ENCODE measurements around the gene PLEKHA8. TPM values are rescaled to one million over a fixed set of nuclear protein-coding genes. Genes with fewer than 3 reads are reported as not detected.
"Not testable (repeated sequence)": the region's sequence is repeated elsewhere in the genome, so short reads cannot be mapped to it uniquely, and the experiment has no call there.

PLEKHA8 gene
- total RNA-seq, 8 experiments from 2014 or later: 7.7 to 35.3 (median 24.7) TPM

DNA sequence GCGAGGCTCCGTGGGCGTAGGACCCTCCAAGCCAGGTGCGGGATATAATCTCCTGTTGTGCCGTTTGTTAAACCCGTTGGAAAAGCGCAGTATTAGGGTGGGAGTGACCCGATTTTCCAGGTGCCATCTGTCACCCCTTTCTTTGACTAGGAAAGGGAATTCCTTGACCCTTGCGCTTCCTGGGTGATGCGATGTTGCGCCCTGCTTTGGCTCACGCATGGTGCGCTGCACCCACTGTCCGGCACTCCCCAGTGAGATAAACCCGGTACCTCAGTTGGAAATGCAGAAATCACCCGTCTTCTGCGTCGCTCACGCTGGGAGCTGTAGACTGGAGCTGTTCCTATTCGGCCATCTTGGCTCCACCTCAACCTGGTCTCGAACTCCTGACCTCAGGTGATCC is 70.4 kb downstream of the PLEKHA8 start:
- H3K4me1 ChIP-seq (replicated peaks in 1 of 2); ATAC-seq (replicated peaks in 6 of 8); in situ Hi-C loops (cut with MboI; ENCODE audit: low pct_unique_long_range_greater_than_20kb in 2 of 9, low sequenced_read_pairs in 9 of 9, unreplicated experiment in 9 of 9); H3K27ac ChIP-seq; H3K4me3 ChIP-seq: not testable (repeated sequence)
- WGBS, 10 experiments: 91 to 100% (median 100%) methylated on average over 1 to 9 of the region's 21 CpGs; no CpG with 5 or more reads in 7 of the 10 experiments

DNA sequence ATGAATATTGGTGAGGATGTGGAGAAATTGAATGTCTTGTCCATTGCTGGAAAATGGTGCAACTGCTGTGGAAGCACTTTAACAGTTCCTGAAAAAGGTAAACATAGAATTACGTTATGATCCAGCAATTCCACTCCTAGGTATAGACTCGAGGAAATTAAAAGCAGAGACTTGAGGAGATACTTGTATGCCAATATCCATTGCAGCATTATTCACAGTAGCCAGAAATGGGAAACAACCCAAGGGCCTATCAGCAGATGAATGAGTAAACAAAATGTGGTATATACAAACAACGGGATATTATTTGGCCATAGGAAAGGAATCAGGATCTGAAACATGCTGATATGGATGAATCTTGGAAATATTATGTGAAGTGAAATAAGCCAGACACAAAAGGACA is 74.1 kb downstream of the PLEKHA8 start:
- H3K27ac ChIP-seq: no peak overlapping the region
- H3K4me1 ChIP-seq (replicated peaks in 1 of 2): no peaks in the 10 kb centered on the region
- 61 to 100% (median 88%) methylated on average over 1 to 3 of the region's 3 CpGs for WGBS, 10 experiments
- no peak overlapping the region for H3K4me3 ChIP-seq
- in situ Hi-C loops (cut with MboI; ENCODE audit: low pct_unique_long_range_greater_than_20kb in 2 of 9, low sequenced_read_pairs in 9 of 9, unreplicated experiment in 9 of 9): no loop called here
- no peak for ATAC-seq (replicated peaks in 6 of 8)

- 71 to 100% (median 89%) methylated on average over 1 of the region's 1 CpG; no CpG with 5 or more reads in 2 of the 10 experiments for WGBS, 10 experiments
- in situ Hi-C loops (cut with MboI; ENCODE audit: low pct_unique_long_range_greater_than_20kb in 2 of 9, low sequenced_read_pairs in 9 of 9, unreplicated experiment in 9 of 9): no loop called here
- Histone ChIP-seq H3K4me3 (no peak overlapping the region), H3K4me1 (replicated peaks in 1 of 2) (no peaks in the 10 kb centered on the region), H3K27ac (no peak overlapping the region)
- ATAC-seq (replicated peaks in 6 of 8): no peak
These were observed 75.9 kb downstream of the PLEKHA8 start for GRCh38 chr7:30104157-30104556.

GRCh38 chr7:30112103-30112713 is 84.0 kb downstream of the PLEKHA8 start:
- no peak overlapping the region for H3K27ac ChIP-seq
- no peak for ATAC-seq (replicated peaks in 6 of 8)
- no peaks in the 10 kb centered on the region for H3K4me1 ChIP-seq (replicated peaks in 1 of 2)
- WGBS, 10 experiments: 70 to 96% (median 89%) methylated on average over 3 to 5 of the region's 5 CpGs
- no peak overlapping the region for H3K4me3 ChIP-seq
- in situ Hi-C loops (cut with MboI; ENCODE audit: low pct_unique_long_range_greater_than_20kb in 2 of 9, low sequenced_read_pairs in 9 of 9, unreplicated experiment in 9 of 9): no loop called here

- H3K4me1 ChIP-seq (replicated peaks in 1 of 2): no peaks in the 10 kb centered on the region
- H3K4me3 ChIP-seq: no peak overlapping the region
- no peak for ATAC-seq (replicated peaks in 6 of 8)
- H3K27ac ChIP-seq: no peak overlapping the region
- in situ Hi-C loops (cut with MboI; ENCODE audit: low pct_unique_long_range_greater_than_20kb in 2 of 9, low sequenced_read_pairs in 9 of 9, unreplicated experiment in 9 of 9): no loop called here
These were observed 84.9 kb downstream of the PLEKHA8 start for GRCh38 chr7:30113144-30113543.

GRCh38 chr7:30114536-30115238 is 86.5 kb downstream of the PLEKHA8 start:
- in situ Hi-C loops (cut with MboI; ENCODE audit: low pct_unique_long_range_greater_than_20kb in 2 of 9, low sequenced_read_pairs in 9 of 9, unreplicated experiment in 9 of 9): no loop called here
- no peak for ATAC-seq (replicated peaks in 6 of 8)
- WGBS, 10 experiments: 0 to 89% (median 49%) methylated on average over 1 to 3 of the region's 3 CpGs; no CpG with 5 or more reads in 2 of the 10 experiments
- no peak overlapping the region for H3K4me3 ChIP-seq
- H3K27ac ChIP-seq: no peak overlapping the region
- no peaks in the 10 kb centered on the region for H3K4me1 ChIP-seq (replicated peaks in 1 of 2)

DNA sequence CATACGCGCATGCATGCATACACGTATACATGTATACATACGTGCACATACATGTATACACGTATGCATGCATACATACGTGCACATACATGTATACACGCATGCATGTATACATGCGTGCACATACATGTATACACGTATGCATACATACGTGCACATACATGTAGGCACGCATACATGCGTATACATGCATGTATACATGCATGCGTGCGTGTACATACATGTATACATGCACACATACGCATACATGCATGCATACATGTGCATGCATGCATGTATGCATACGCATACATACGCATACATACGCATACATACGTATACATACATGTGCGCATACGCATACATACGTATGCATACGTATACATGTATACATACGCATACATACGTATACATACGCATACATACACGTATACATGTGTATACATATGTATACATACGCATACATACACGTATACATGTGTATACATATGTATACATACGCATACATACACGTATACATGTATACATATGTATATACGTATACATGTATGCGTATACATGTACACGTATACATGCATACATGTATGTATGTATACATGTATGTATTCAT is 87.6 kb downstream of the PLEKHA8 start:
- no peak overlapping the region for H3K27ac ChIP-seq
- in situ Hi-C loops (cut with MboI; ENCODE audit: low pct_unique_long_range_greater_than_20kb in 2 of 9, low sequenced_read_pairs in 9 of 9, unreplicated experiment in 9 of 9): no loop called here
- no peaks in the 10 kb centered on the region for H3K4me1 ChIP-seq (replicated peaks in 1 of 2)
- WGBS, 10 experiments: 78 to 98% (median 90%) methylated on average over 4 to 29 of the region's 34 CpGs; no CpG with 5 or more reads in 1 of the 10 experiments
- H3K4me3 ChIP-seq: no peak overlapping the region
- ATAC-seq (replicated peaks in 6 of 8): peak in 1 of 8 experiments; percentile 20

DNA sequence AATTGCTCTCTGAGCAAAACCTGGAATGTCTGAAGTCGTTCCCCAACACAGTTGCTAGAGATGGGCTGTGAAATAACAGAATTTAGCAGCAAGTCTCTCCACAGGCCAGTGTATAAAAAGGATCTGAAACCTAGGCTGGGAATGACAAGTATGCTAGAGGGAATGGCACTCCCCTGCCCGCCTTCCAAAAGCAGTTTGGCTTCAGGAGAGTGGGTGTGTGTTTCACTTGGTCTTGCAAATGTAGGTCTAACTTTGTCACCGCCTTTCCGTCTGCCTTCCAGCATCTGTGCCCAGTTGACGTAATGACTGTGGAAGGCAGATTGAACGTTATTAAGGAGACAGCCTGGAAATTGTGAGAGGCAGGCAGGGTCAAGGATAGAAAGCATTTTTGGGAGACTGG is 88.6 kb downstream of the PLEKHA8 start:
- H3K27ac ChIP-seq: no peak overlapping the region
- in situ Hi-C loops (cut with MboI; ENCODE audit: low pct_unique_long_range_greater_than_20kb in 2 of 9, low sequenced_read_pairs in 9 of 9, unreplicated experiment in 9 of 9): no loop called here
- WGBS, 10 experiments: 3 to 81% (median 60%) methylated on average over 1 to 6 of the region's 6 CpGs; no CpG with 5 or more reads in 3 of the 10 experiments
- no peaks in the 10 kb centered on the region for H3K4me1 ChIP-seq (replicated peaks in 1 of 2)
- peak in 3 of 8 experiments; percentile 97 to 98 (median 98) for ATAC-seq (replicated peaks in 6 of 8)
- H3K4me3 ChIP-seq: no peak overlapping the region

- no peaks in the 10 kb centered on the region for H3K4me1 ChIP-seq (replicated peaks in 1 of 2)
- ATAC-seq (replicated peaks in 6 of 8): peak in 1 of 8 experiments; percentile 9
- in situ Hi-C loops (cut with MboI; ENCODE audit: low pct_unique_long_range_greater_than_20kb in 2 of 9, low sequenced_read_pairs in 9 of 9, unreplicated experiment in 9 of 9): no loop called here
- H3K27ac ChIP-seq: no peak overlapping the region
- 17 to 100% (median 94%) methylated on average over 1 to 3 of the region's 4 CpGs for WGBS, 10 experiments
- H3K4me3 ChIP-seq: no peak overlapping the region
These were observed 89.7 kb downstream of the PLEKHA8 start for GRCh38 chr7:30117896-30118295.

DNA sequence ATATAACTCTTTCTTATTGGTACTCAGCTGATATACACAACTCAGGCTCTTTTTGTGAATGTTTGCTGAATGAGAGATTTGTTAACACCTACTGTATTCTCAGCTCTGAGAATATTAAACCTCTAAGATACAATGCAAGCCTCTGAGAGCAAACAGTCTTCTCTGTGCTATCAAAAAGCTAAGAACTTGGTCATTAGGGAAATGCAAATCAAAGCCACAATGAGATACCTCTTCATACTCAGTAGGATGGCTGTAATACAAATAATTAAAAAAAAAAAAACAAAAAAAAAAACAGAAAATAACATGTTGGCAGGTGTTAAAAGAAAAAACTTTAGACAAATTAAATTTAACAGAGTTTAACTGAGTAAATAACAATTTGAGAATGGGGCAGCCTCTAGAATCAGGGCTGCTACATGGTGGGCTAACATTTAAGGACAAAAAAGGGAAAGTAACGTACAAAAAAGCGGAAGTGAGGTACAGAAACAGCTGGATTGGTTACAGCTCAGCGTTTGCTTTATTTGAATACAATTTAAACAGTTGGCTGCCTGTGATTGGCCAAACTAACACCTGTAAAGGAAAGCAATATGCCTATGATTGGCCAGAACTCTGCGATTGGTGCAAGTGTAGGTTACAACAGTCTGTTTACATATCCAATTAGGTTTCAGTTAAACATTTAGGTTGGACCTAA is 91.8 kb downstream of the PLEKHA8 start:
- Histone ChIP-seq H3K4me1 (replicated peaks in 1 of 2) (peaks cover 0 to 1% of the 10 kb centered on the region in 2 donors), H3K27ac (no peak overlapping the region), H3K4me3 (no peak overlapping the region)
- in situ Hi-C loops (cut with MboI; ENCODE audit: low pct_unique_long_range_greater_than_20kb in 2 of 9, low sequenced_read_pairs in 9 of 9, unreplicated experiment in 9 of 9): no loop called here
- ATAC-seq (replicated peaks in 6 of 8): no peak
- 88 to 97% (median 92%) methylated on average over 2 to 4 of the region's 4 CpGs; no CpG with 5 or more reads in 1 of the 10 experiments for WGBS, 10 experiments

DNA sequence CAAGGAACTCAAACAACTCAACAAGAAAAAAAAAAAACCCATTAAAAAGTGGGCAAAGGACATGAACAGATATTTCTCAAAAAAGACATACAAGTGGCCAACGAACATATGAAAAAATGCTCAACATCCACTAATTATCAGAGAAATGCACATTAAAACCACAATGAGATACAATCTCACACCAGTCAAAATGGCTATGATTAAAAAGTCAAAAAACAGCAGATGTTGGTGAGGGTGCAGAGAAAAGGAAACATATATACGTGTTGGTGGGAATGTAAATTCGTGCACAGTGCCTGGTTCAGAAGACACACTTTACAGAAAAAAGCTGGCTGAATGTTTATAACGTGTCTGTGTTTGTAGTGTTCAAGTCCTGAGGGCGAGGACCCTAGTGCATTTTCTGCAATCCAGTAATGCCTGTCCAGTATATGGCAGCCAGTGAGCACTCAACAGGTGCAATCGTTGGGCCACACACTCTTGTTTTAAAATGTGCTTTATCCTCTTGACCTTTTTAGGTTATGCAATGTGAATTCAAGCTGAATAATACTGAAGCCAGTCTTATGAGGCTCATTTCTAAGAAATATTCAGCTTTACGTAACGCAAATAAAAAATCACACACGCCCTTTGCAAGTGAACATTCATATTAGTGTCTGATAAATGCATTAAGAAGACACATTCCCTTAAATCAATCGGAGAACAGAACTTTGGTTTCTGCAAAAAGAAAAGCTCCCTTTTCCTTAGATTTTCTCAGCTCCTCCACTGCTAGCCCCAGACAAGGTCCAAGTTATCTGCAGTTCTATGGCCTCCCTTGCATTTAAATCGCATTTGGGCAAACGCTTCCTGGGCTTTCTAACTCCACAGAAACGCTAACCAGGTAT is 105.8 kb downstream of the PLEKHA8 start:
- peak overlapping the region; percentile 58 to 78 (median 72) for H3K4me3 ChIP-seq
- in situ Hi-C loops (cut with MboI; ENCODE audit: low pct_unique_long_range_greater_than_20kb in 2 of 9, low sequenced_read_pairs in 9 of 9, unreplicated experiment in 9 of 9): no loop called here
- H3K27ac ChIP-seq: no peak overlapping the region
- H3K4me1 ChIP-seq (replicated peaks in 1 of 2): peaks cover 2 to 3% of the 10 kb centered on the region in 2 donors
- WGBS, 10 experiments: 23 to 75% (median 40%) methylated on average over 4 to 12 of the region's 13 CpGs
- no peak for ATAC-seq (replicated peaks in 6 of 8)

GRCh38 chr7:30134611-30135300 is 106.5 kb downstream of the PLEKHA8 start, which contains the start of gene MTURN:
MTURN (plus strand) TSS chr7:30134986; CDS start chr7:30135137, 151 bp downstream.
- Histone ChIP-seq H3K4me1 (replicated peaks in 1 of 2) (peaks cover 3 to 4% of the 10 kb centered on the region in 2 donors), H3K27ac (peak within 1 kb of the TSS; percentile 78 to 85), H3K4me3 (peak within 1 kb of the TSS; percentile 58 to 78 (median 72))
- peak; percentile 77 to 89 (median 88) for ATAC-seq (replicated peaks in 6 of 8)
- 0 to 1% (median 0%) methylated on average over 1 to 10 of the region's 99 CpGs; no CpG with 5 or more reads in 7 of the 10 experiments for WGBS, 10 experiments
- in situ Hi-C loops (cut with MboI; ENCODE audit: low pct_unique_long_range_greater_than_20kb in 2 of 9, low sequenced_read_pairs in 9 of 9, unreplicated experiment in 9 of 9): no loop called here

All from motor neuron (in vitro differentiated cells).